T1000 (cell line): ENCODE measurements around the gene PSMA5.
"Not testable (repeated sequence)": the region's sequence is repeated elsewhere in the genome, so short reads cannot be mapped to it uniquely, and the experiment has no call there.

Source experiments
- DNase-seq: peaks from one replicate; lab custom pipeline; 2025; ENCODE audit warnings: mixed read lengths; lab: John Stamatoyannopoulos, UW

Gene PSMA5

GRCh38 chr1:109426281-109427170, at the start of gene PSMA5:
PSMA5 (minus strand) TSS chr1:109426448; CDS start chr1:109426330, 118 bp downstream.
- peak; percentile 95 for DNase-seq

- DNase-seq, result no peak
These were observed 49.0 kb upstream of the PSMA5 start for GRCh38 chr1:109475261-109475660.

- DNase-seq, result no peak
These were observed 48.4 kb upstream of the PSMA5 start for GRCh38 chr1:109474697-109475096.

- not testable (repeated sequence) for DNase-seq
These were observed 47.2 kb upstream of the PSMA5 start for GRCh38 chr1:109473284-109474057.

GRCh38 chr1:109472779-109473178, 46.5 kb upstream of the PSMA5 start:
- DNase-seq, result no peak

GRCh38 chr1:109470245-109470644, 44.0 kb upstream of the PSMA5 start:
- DNase-seq, result no peak

GRCh38 chr1:109468903-109469302, 42.7 kb upstream of the PSMA5 start:
- DNase-seq, result no peak

- DNase-seq, result no peak
These were observed 41.8 kb upstream of the PSMA5 start for GRCh38 chr1:109468061-109468460.

GRCh38 chr1:109467301-109467777, 41.1 kb upstream of the PSMA5 start:
- no peak for DNase-seq

- DNase-seq, result peak; percentile 21
These were observed 40.4 kb upstream of the PSMA5 start, which contains the start of gene SYPL2 for GRCh38 chr1:109466452-109467300. SYPL2 (plus strand) TSS chr1:109466546; CDS start chr1:109466844, 298 bp downstream.

GRCh38 chr1:109466125-109466451, 39.8 kb upstream of the PSMA5 start:
- no peak for DNase-seq

GRCh38 chr1:109457819-109458218, 31.6 kb upstream of the PSMA5 start:
- no peak for DNase-seq

GRCh38 chr1:109454497-109455133, 28.4 kb upstream of the PSMA5 start:
- no peak for DNase-seq

GRCh38 chr1:109447524-109447923, 21.3 kb upstream of the PSMA5 start:
- DNase-seq, result no peak

- not testable (repeated sequence) for DNase-seq
These were observed 19.9 kb upstream of the PSMA5 start for GRCh38 chr1:109445949-109446695.

GRCh38 chr1:109444346-109444745, 18.1 kb upstream of the PSMA5 start:
- DNase-seq, result no peak

- DNase-seq, result no peak
These were observed 17.2 kb upstream of the PSMA5 start for GRCh38 chr1:109443476-109443875.

GRCh38 chr1:109441069-109441468, 14.8 kb upstream of the PSMA5 start:
- no peak for DNase-seq

GRCh38 chr1:109438798-109439297, 12.6 kb upstream of the PSMA5 start:
- DNase-seq, result peak; percentile 67

- no peak for DNase-seq
These were observed 8.2 kb upstream of the PSMA5 start for GRCh38 chr1:109434484-109434883.
